Measurements from ENCODE around the gene TCF4.

The TCF4 gene

GRCh38 chr18:55588111-55588869 lies at the start of gene TCF4:
TSS of gene TCF4 (minus strand) at chr18:55588192. CDS start at chr18:55587116, 1,076 bp downstream.
- no peaks in the 10 kb centered on the region for H3K4me1 ChIP-seq (ENCODE audit: control insufficient read depth, insufficient read depth, low read length)
- no peak within 1 kb of the TSS for H3K4me3 ChIP-seq (ENCODE audit: low read length)
- no peaks in the 10 kb centered on the region for H3K9me3 ChIP-seq (ENCODE audit: control insufficient read depth, low read length)
- no peaks in the 10 kb centered on the region for H3K36me3 ChIP-seq (ENCODE audit: control insufficient read depth, insufficient read depth, low read length)
- no peak within 1 kb of the TSS for H3K9ac ChIP-seq (ENCODE audit: low read length)
- H3K27me3 ChIP-seq (ENCODE audit: control insufficient read depth, insufficient read depth, low read length): peaks cover 15% of the 10 kb centered on the region

DNA sequence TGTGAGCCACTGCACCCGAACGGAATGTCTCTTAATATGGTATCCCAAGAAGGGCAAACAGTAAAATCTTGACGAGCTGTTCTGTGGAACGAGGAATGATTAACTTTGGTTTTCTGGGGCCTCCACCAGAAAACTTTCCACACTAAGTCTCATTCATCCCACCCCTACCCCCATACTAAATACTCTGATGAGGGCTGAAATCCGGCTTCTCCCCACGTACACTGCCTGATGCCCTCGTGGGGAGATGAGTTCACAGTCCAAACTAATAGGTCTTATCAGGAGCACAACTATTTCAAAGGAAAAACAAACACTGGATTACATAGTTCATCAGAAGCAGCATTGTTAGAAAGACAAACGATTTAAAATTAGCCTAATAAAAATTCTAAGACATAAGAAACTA lies 49.2 kb upstream of the TCF4 start:
- Histone ChIP-seq H3K4me1 (ENCODE audit: control insufficient read depth, insufficient read depth, low read length) (no peaks in the 10 kb centered on the region), H3K9me3 (ENCODE audit: control insufficient read depth, low read length) (no peaks in the 10 kb centered on the region), H3K9ac (ENCODE audit: low read length) (no peak overlapping the region)

GRCh38 chr18:55635439-55635838 lies 47.4 kb upstream of the TCF4 start:
- no peak overlapping the region for H3K9ac ChIP-seq (ENCODE audit: low read length)
- no peaks in the 10 kb centered on the region for H3K4me1 ChIP-seq (ENCODE audit: control insufficient read depth, insufficient read depth, low read length)
- H3K9me3 ChIP-seq (ENCODE audit: control insufficient read depth, low read length): no peaks in the 10 kb centered on the region
- H3K4me3 ChIP-seq (ENCODE audit: low read length): no peak overlapping the region
- no peaks in the 10 kb centered on the region for H3K27me3 ChIP-seq (ENCODE audit: control insufficient read depth, insufficient read depth, low read length)
- H3K36me3 ChIP-seq (ENCODE audit: control insufficient read depth, insufficient read depth, low read length): no peaks in the 10 kb centered on the region

More for the DNA sequence above, 49.2 kb upstream of the TCF4 start:
- no peak overlapping the region for H3K4me3 ChIP-seq (ENCODE audit: low read length)
- H3K27me3 ChIP-seq (ENCODE audit: control insufficient read depth, insufficient read depth, low read length): no peaks in the 10 kb centered on the region
- no peaks in the 10 kb centered on the region for H3K36me3 ChIP-seq (ENCODE audit: control insufficient read depth, insufficient read depth, low read length)

- Histone ChIP-seq H3K27me3 (ENCODE audit: control insufficient read depth, insufficient read depth, low read length) (no peaks in the 10 kb centered on the region), H3K4me3 (ENCODE audit: low read length) (no peak overlapping the region), H3K4me1 (ENCODE audit: control insufficient read depth, insufficient read depth, low read length) (no peaks in the 10 kb centered on the region), H3K9me3 (ENCODE audit: control insufficient read depth, low read length) (no peaks in the 10 kb centered on the region), H3K36me3 (ENCODE audit: control insufficient read depth, insufficient read depth, low read length) (no peaks in the 10 kb centered on the region), H3K9ac (ENCODE audit: low read length) (no peak overlapping the region)
Measured at GRCh38 chr18:55634545-55634944, 46.6 kb upstream of the TCF4 start.

- H3K9me3 ChIP-seq (ENCODE audit: control insufficient read depth, low read length): no peaks in the 10 kb centered on the region
- H3K36me3 ChIP-seq (ENCODE audit: control insufficient read depth, insufficient read depth, low read length): no peaks in the 10 kb centered on the region
- no peaks in the 10 kb centered on the region for H3K27me3 ChIP-seq (ENCODE audit: control insufficient read depth, insufficient read depth, low read length)
- no peak overlapping the region for H3K9ac ChIP-seq (ENCODE audit: low read length)
- no peak overlapping the region for H3K4me3 ChIP-seq (ENCODE audit: low read length)
- H3K4me1 ChIP-seq (ENCODE audit: control insufficient read depth, insufficient read depth, low read length): no peaks in the 10 kb centered on the region
Measured at GRCh38 chr18:55633032-55633431, 45.0 kb upstream of the TCF4 start.

DNA sequence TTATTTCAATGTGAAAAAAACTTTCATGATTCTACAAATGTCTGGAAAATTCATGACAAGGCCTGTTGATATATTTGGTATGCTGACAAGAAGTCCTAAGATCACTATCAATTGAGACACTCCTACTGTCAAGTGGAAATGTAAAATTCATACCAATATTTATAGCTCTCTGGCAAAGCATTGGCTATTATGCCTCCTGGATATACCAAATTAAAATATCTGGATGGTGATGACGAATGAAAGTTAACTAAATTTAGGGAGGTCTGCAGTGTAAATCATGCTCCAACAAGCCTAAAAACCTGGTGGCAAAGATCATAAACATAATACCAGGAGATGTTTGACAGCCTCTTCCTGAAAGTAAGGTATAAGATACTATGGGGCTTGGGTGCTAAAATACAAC lies 41.1 kb upstream of the TCF4 start:
- Histone ChIP-seq H3K4me3 (ENCODE audit: low read length) (no peak overlapping the region), H3K4me1 (ENCODE audit: control insufficient read depth, insufficient read depth, low read length) (no peaks in the 10 kb centered on the region), H3K36me3 (ENCODE audit: control insufficient read depth, insufficient read depth, low read length) (no peaks in the 10 kb centered on the region), H3K9me3 (ENCODE audit: control insufficient read depth, low read length) (no peaks in the 10 kb centered on the region), H3K9ac (ENCODE audit: low read length) (no peak overlapping the region), H3K27me3 (ENCODE audit: control insufficient read depth, insufficient read depth, low read length) (no peaks in the 10 kb centered on the region)

GRCh38 chr18:55627007-55627406 lies 39.0 kb upstream of the TCF4 start:
- Histone ChIP-seq H3K9ac (ENCODE audit: low read length) (no peak overlapping the region), H3K27me3 (ENCODE audit: control insufficient read depth, insufficient read depth, low read length) (no peaks in the 10 kb centered on the region), H3K4me1 (ENCODE audit: control insufficient read depth, insufficient read depth, low read length) (no peaks in the 10 kb centered on the region), H3K36me3 (ENCODE audit: control insufficient read depth, insufficient read depth, low read length) (no peaks in the 10 kb centered on the region), H3K4me3 (ENCODE audit: low read length) (no peak overlapping the region), H3K9me3 (ENCODE audit: control insufficient read depth, low read length) (no peaks in the 10 kb centered on the region)

GRCh38 chr18:55625901-55626300 lies 37.9 kb upstream of the TCF4 start:
- Histone ChIP-seq H3K9me3 (ENCODE audit: control insufficient read depth, low read length) (no peaks in the 10 kb centered on the region), H3K4me1 (ENCODE audit: control insufficient read depth, insufficient read depth, low read length) (no peaks in the 10 kb centered on the region), H3K36me3 (ENCODE audit: control insufficient read depth, insufficient read depth, low read length) (no peaks in the 10 kb centered on the region), H3K27me3 (ENCODE audit: control insufficient read depth, insufficient read depth, low read length) (no peaks in the 10 kb centered on the region), H3K9ac (ENCODE audit: low read length) (no peak overlapping the region), H3K4me3 (ENCODE audit: low read length) (no peak overlapping the region)

GRCh38 chr18:55623626-55624025 lies 35.6 kb upstream of the TCF4 start:
- no peaks in the 10 kb centered on the region for H3K9me3 ChIP-seq (ENCODE audit: control insufficient read depth, low read length)
- H3K36me3 ChIP-seq (ENCODE audit: control insufficient read depth, insufficient read depth, low read length): no peaks in the 10 kb centered on the region
- H3K4me3 ChIP-seq (ENCODE audit: low read length): no peak overlapping the region
- H3K27me3 ChIP-seq (ENCODE audit: control insufficient read depth, insufficient read depth, low read length): no peaks in the 10 kb centered on the region
- no peaks in the 10 kb centered on the region for H3K4me1 ChIP-seq (ENCODE audit: control insufficient read depth, insufficient read depth, low read length)
- no peak overlapping the region for H3K9ac ChIP-seq (ENCODE audit: low read length)

- Histone ChIP-seq H3K27me3 (ENCODE audit: control insufficient read depth, insufficient read depth, low read length) (no peaks in the 10 kb centered on the region), H3K36me3 (ENCODE audit: control insufficient read depth, insufficient read depth, low read length) (no peaks in the 10 kb centered on the region), H3K4me1 (ENCODE audit: control insufficient read depth, insufficient read depth, low read length) (no peaks in the 10 kb centered on the region), H3K9ac (ENCODE audit: low read length) (no peak overlapping the region), H3K9me3 (ENCODE audit: control insufficient read depth, low read length) (no peaks in the 10 kb centered on the region), H3K4me3 (ENCODE audit: low read length) (no peak overlapping the region)
Measured at GRCh38 chr18:55610506-55610905, 22.5 kb upstream of the TCF4 start.

DNA sequence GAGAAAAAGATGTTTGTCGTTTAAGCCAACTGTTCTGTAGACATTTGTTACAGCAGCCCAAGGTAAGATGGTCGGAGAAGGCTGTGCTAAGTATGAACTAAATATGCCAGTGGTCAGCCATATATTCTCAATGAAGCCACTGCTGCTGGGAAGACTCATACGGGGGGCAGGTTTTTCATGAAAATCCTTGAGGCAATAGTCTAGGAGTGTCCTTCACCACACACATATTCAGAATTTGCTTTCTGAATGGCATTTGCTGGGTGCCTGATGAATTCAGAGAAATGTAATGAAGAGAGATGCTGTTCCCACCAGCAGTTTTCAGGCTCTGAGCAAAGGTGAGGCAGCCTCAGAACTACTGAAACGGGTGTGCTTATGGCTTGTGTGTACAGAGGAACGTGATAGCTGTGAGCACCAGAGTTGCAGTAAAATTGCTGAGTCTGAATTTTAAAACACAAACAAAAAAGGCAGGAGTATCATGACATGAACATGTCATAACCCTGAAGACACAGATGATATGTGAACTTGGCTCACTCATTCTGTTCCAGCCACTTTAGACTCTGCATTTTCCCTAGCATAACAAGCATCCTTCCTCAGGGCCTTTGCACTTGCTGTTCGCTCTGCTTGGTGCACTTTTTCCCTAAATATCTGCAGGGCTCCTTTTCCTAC lies 21.3 kb upstream of the TCF4 start:
- Histone ChIP-seq H3K4me3 (ENCODE audit: low read length) (no peak overlapping the region), H3K27me3 (ENCODE audit: control insufficient read depth, insufficient read depth, low read length) (no peaks in the 10 kb centered on the region), H3K36me3 (ENCODE audit: control insufficient read depth, insufficient read depth, low read length) (no peaks in the 10 kb centered on the region), H3K4me1 (ENCODE audit: control insufficient read depth, insufficient read depth, low read length) (no peaks in the 10 kb centered on the region), H3K9me3 (ENCODE audit: control insufficient read depth, low read length) (no peaks in the 10 kb centered on the region), H3K9ac (ENCODE audit: low read length) (no peak overlapping the region)

- no peaks in the 10 kb centered on the region for H3K4me1 ChIP-seq (ENCODE audit: control insufficient read depth, insufficient read depth, low read length)
- H3K9ac ChIP-seq (ENCODE audit: low read length): no peak overlapping the region
- H3K36me3 ChIP-seq (ENCODE audit: control insufficient read depth, insufficient read depth, low read length): no peaks in the 10 kb centered on the region
- H3K9me3 ChIP-seq (ENCODE audit: control insufficient read depth, low read length): no peaks in the 10 kb centered on the region
- H3K27me3 ChIP-seq (ENCODE audit: control insufficient read depth, insufficient read depth, low read length): no peaks in the 10 kb centered on the region
- no peak overlapping the region for H3K4me3 ChIP-seq (ENCODE audit: low read length)
Measured at GRCh38 chr18:55608497-55608896, 20.5 kb upstream of the TCF4 start.

All from mucosa of stomach (tissue), 1 donor.